H1 (cell line): ENCODE data around the gene CTNNBL1. TPM values are rescaled to one million over a fixed set of nuclear protein-coding genes. Genes with fewer than 3 reads are reported as not detected.

Experiments used
- CTCF ChIA-PET: fragments of 300-600 bp; sonication (Branson Sonifier 250); formaldehyde crosslinking; loops from one replicate; lab custom pipeline; 2021; ENCODE audit not compliant: partially characterized antibody; lab: Charles Lee
- POLR2A ChIA-PET: fragments of 300-600 bp; sonication (Branson Sonifier 250); formaldehyde crosslinking; loops from one replicate; lab custom pipeline; 2021; ENCODE audit warnings: inconsistent platforms; ENCODE audit not compliant: partially characterized antibody; lab: Charles Lee
- DNase-seq, 2 experiments: peaks; one replicate each; pipeline versions ENCODE4 v3.0.0 to v3.0.0-alpha.2; 2010 to 2022; ENCODE audit warnings: low spot score in 2 of 2, low read depth in 1 of 2, mixed read lengths in 1 of 2
- FAIRE-seq: peaks from 2 replicates; lab custom pipeline; 2011; peaks lifted over from hg19 to GRCh38; lab: Jason Lieb, UNC
- H2AFZ ChIP-seq: 2 replicates; pipeline ENCODE4 v1.8.1; 2012; ENCODE audit warnings: low read length, inconsistent platforms
- H2AK5ac ChIP-seq: 2 replicates; pipeline ENCODE4 v1.6.1; 2013; ENCODE audit warnings: low read depth, low read length
- H2BK120ac ChIP-seq: replicated peaks from 2 replicates; pipeline ENCODE3; 2013; ENCODE audit warnings: low read depth, low read length, inconsistent platforms
- H2BK12ac ChIP-seq: 2 replicates; pipeline ENCODE4 v1.6.1; 2013; ENCODE audit warnings: low read depth, low read length
- H2BK15ac ChIP-seq: 2 replicates; pipeline ENCODE4 v1.6.1; 2013; ENCODE audit warnings: low read length
- H2BK20ac ChIP-seq: 2 replicates; pipeline ENCODE4 v1.6.1; 2013; ENCODE audit warnings: low read length
- H2BK5ac ChIP-seq: 2 replicates; pipeline ENCODE4 v1.6.1; 2013; ENCODE audit warnings: low read depth, low read length
- H3K14ac ChIP-seq: 2 replicates; pipeline ENCODE4 v1.6.1; 2013; ENCODE audit warnings: inconsistent platforms; ENCODE audit not compliant: insufficient read length
- H3K18ac ChIP-seq: 2 replicates; pipeline ENCODE4 v1.6.1; 2013; ENCODE audit warnings: low read length; ENCODE audit errors: extremely low read depth
- H3K23ac ChIP-seq: 2 replicates; pipeline ENCODE4 v1.6.1; 2013; ENCODE audit warnings: inconsistent platforms; ENCODE audit not compliant: insufficient read length
- H3K23me2 ChIP-seq: 2 replicates; pipeline ENCODE4 v1.6.1; 2013; ENCODE audit warnings: low read depth, low read length
- H3K27ac ChIP-seq: 2 replicates; pipeline ENCODE4 v1.6.1; 2011; ENCODE audit warnings: low read depth, low read length, inconsistent platforms
- H3K27me3 ChIP-seq, 4 experiments: replicated peaks in 1 of 4; 1 replicate in 1 of 4; 2 replicates in 3 of 4; pipeline versions ENCODE4 v1.6.1 to v1.8.1; 2011 to 2013; ENCODE audit warnings: low read length in 3 of 4, mild to moderate bottlenecking in 3 of 4, inconsistent platforms in 2 of 4, mixed read lengths in 2 of 4, moderate library complexity in 1 of 4; ENCODE audit not compliant: control insufficient read depth in 3 of 4, insufficient read depth in 3 of 4; ENCODE audit errors: extremely low read depth in 1 of 4
- H3K36me3 ChIP-seq, 4 experiments: 2 replicates each; pipeline versions ENCODE4 v1.6.1 to v1.8.1; 2011 to 2013; ENCODE audit warnings: mild to moderate bottlenecking in 4 of 4, low read length in 3 of 4, moderate library complexity in 2 of 4, control low read depth in 1 of 4, inconsistent platforms in 1 of 4; ENCODE audit not compliant: insufficient read depth in 4 of 4, control insufficient read depth in 2 of 4
- H3K4ac ChIP-seq: replicated peaks from 2 replicates; pipeline ENCODE3; 2013; ENCODE audit warnings: low read length, low read depth, mixed read lengths, inconsistent platforms; ENCODE audit not compliant: insufficient read length
- H3K4me1 ChIP-seq, 4 experiments: replicated peaks in 1 of 4; 1 replicate in 1 of 4; 2 replicates in 3 of 4; pipeline versions ENCODE4 v1.6.1 to v1.8.1; 2011 to 2013; ENCODE audit warnings: low read length in 3 of 4, inconsistent platforms in 2 of 4, mixed read lengths in 1 of 4; ENCODE audit not compliant: insufficient read depth in 4 of 4, control insufficient read depth in 3 of 4
- H3K4me2 ChIP-seq, 2 experiments: 2 replicates each; pipeline versions ENCODE4 v1.6.1 to v1.8.1; 2011 to 2013; ENCODE audit warnings: low read depth in 2 of 2, low read length in 2 of 2, control low read depth in 1 of 2, inconsistent platforms in 1 of 2, mild to moderate bottlenecking in 1 of 2; ENCODE audit not compliant: insufficient read depth in 1 of 2
- H3K4me3 ChIP-seq, 4 experiments: fragments of 200-600, 300-600 bp in 1 of 4; sonication (generic), shearing (Covaris generic), sonication (Bioruptor Twin) in 1 of 4; 2 replicates each; pipeline versions ENCODE4 v1.5.1 to v1.8.1; 2011 to 2016; ENCODE audit warnings: low read length in 4 of 4, low read depth in 3 of 4, control low read depth in 2 of 4, inconsistent platforms in 2 of 4, mild to moderate bottlenecking in 2 of 4, mixed read lengths in 1 of 4, moderate library complexity in 1 of 4; ENCODE audit not compliant: insufficient read depth in 2 of 4; ENCODE audit errors: extremely low read depth in 1 of 4
- H3K56ac ChIP-seq: replicated peaks from 2 replicates; pipeline ENCODE3; 2013; ENCODE audit warnings: low read depth, mild to moderate bottlenecking, mixed read lengths, low read length, inconsistent platforms; ENCODE audit not compliant: insufficient read length
- H3K79me1 ChIP-seq: 2 replicates; pipeline ENCODE4 v1.6.1; 2013; ENCODE audit warnings: low read depth, low read length, control low read depth
- H3K79me2 ChIP-seq, 2 experiments: 2 replicates each; pipeline versions ENCODE4 v1.6.1 to v1.8.1; 2012 to 2013; ENCODE audit warnings: low read length in 2 of 2, mild to moderate bottlenecking in 2 of 2, inconsistent platforms in 1 of 2; ENCODE audit not compliant: insufficient read depth in 2 of 2, control insufficient read depth in 1 of 2
- H3K9ac ChIP-seq, 4 experiments: replicated peaks in 1 of 4; 1 replicate in 1 of 4; 2 replicates in 3 of 4; pipeline versions ENCODE4 v1.6.1 to v1.8.1; 2011 to 2013; ENCODE audit warnings: low read depth in 3 of 4, low read length in 3 of 4, control low read depth in 2 of 4, mild to moderate bottlenecking in 2 of 4, moderate library complexity in 2 of 4, inconsistent platforms in 1 of 4; ENCODE audit errors: extremely low read depth in 1 of 4
- H3K9me3 ChIP-seq, 2 experiments: 2 replicates each; pipeline versions ENCODE4 v1.6.1 to v1.8.1; 2012 to 2013; ENCODE audit warnings: mild to moderate bottlenecking in 2 of 2, moderate library complexity in 2 of 2, control low read depth in 1 of 2, inconsistent platforms in 1 of 2, low read depth in 1 of 2, low read length in 1 of 2, mixed read lengths in 1 of 2; ENCODE audit not compliant: insufficient read depth in 2 of 2
- H4K20me1 ChIP-seq, 2 experiments: replicated peaks in 1 of 2; 2 replicates each; pipeline versions ENCODE3 to v1.8.1; 2011 to 2013; ENCODE audit warnings: inconsistent platforms in 2 of 2, low read length in 2 of 2, mild to moderate bottlenecking in 1 of 2; ENCODE audit not compliant: insufficient read depth in 2 of 2, control insufficient read depth in 1 of 2
- H4K5ac ChIP-seq: 2 replicates; pipeline ENCODE4 v1.6.1; 2013; ENCODE audit warnings: low read length, low read depth, mixed read lengths, inconsistent platforms; ENCODE audit not compliant: insufficient read length
- H4K8ac ChIP-seq: 2 replicates; pipeline ENCODE4 v1.8.0; 2013; ENCODE audit warnings: mild to moderate bottlenecking, moderate library complexity, low read length, inconsistent platforms; ENCODE audit not compliant: insufficient read depth; ENCODE audit errors: extremely low read depth
- H4K91ac ChIP-seq: replicated peaks from 2 replicates; pipeline ENCODE3; 2013; ENCODE audit warnings: low read length, mixed read lengths, inconsistent platforms; ENCODE audit not compliant: insufficient read length
- MAFK ChIP-seq: IDR thresholded peaks from 2 replicates; pipeline ENCODE4 v1.6.1; 2012; ENCODE audit warnings: low read depth, mild to moderate bottlenecking, improper control_type of control experiment, low read length
- NANOG ChIP-seq: IDR thresholded peaks from 2 replicates; pipeline ENCODE4 v1.6.1; 2011; ENCODE audit warnings: low read length, low read depth, mild to moderate bottlenecking, inconsistent platforms; ENCODE audit not compliant: insufficient read depth, poor library complexity, severe bottlenecking
- SRF ChIP-seq: IDR thresholded peaks from 2 replicates; pipeline ENCODE4 v1.6.1; 2011; ENCODE audit warnings: mild to moderate bottlenecking, low read depth, low read length, moderate library complexity
- TEAD4 ChIP-seq: IDR thresholded peaks from 2 replicates; pipeline ENCODE4 v1.6.1; 2012; ENCODE audit warnings: low read depth, low read length, inconsistent platforms, mixed read lengths
- WGBS, 2 experiments: shearing (Covaris generic) in 1 of 2; methylation state at CpG; one replicate each; pipeline versions ENCODE4 v1.1.6 to v1.1.7; 2013 to 2015; ENCODE audit warnings: low lambda C conversion rate in 2 of 2, mixed read lengths in 2 of 2, inconsistent platforms in 1 of 2, low coverage in 1 of 2, missing lambda C conversion rate in 1 of 2; ENCODE audit not compliant: insufficient replicate concordance in 2 of 2, insufficient coverage in 1 of 2, insufficient read length in 1 of 2; ENCODE audit errors: extremely low coverage in 1 of 2, missing lambda C conversion rate in 1 of 2; 5-methylcytosine and 5-hydroxymethylcytosine counted together
- polyA plus RNA-seq, 7 experiments: library from polyadenylated mRNA; depleted of rRNA in 3 of 7; stranded (reverse) in 5 of 7; unstranded in 2 of 7; fragments of >200 nt in 5 of 7; fragments of 200-250 nt in 2 of 7; gene quantifications; 1 replicate in 5 of 7; 2 replicates in 1 of 7; 4 replicates in 1 of 7; pipeline versions ENCODE4 v1.2.1 to v1.2.3, GENCODE V29; 2011 to 2013; ENCODE audit warnings: missing spikeins in 2 of 7, mixed read lengths in 2 of 7
- total RNA-seq: library from RNA; stranded (reverse); fragmentation: NEBNext Ultra II Directional; extraction: Animal tissue kit (Norgen Biotek cat#: 25700); gene quantifications from 2 replicates; pipeline ENCODE4 v1.2.1, GENCODE V29; 2021

Gene CTNNBL1
- total and polyA plus RNA-seq, 2 of the 8 experiments (the other 6 are each of a cell fraction or from before 2014, with no cell fraction given), result 19.6 to 81.6 TPM

GRCh38 chr20:37823296-37823980 lies 129.6 kb downstream of the CTNNBL1 start:
- WGBS, 2 experiments, result 79% methylated on average over 6 of the region's 6 CpGs; no CpG with 5 or more reads in 1 of the 2 experiments
- H2BK15ac ChIP-seq, result no peak overlapping the region
- DNase-seq, result no peak
- H3K27ac ChIP-seq, result peak overlapping the region; percentile 26; the same call in 1 of the 2 replicates
- no peaks in the 10 kb centered on the region; the same call in 1 of the 2 replicates for H3K23me2 ChIP-seq
- H4K8ac ChIP-seq, result no peak overlapping the region
- no peak for TF ChIP-seq SRF
- TF ChIP-seq MAFK, result peak; percentile 20; the same call in 1 of the 2 replicates
- peak; percentile 56; the same call in 1 of the 2 replicates for TF ChIP-seq TEAD4
- TF ChIP-seq NANOG, result peak; percentile 41
- H3K18ac ChIP-seq, result no peak overlapping the region; the same call in 1 of the 2 replicates
- no peak overlapping the region for H2BK12ac ChIP-seq
- no peak overlapping the region for H2AK5ac ChIP-seq
- no peaks in the 10 kb centered on the region for H3K27me3 ChIP-seq
- no peak overlapping the region for H3K4ac ChIP-seq
- H3K79me2 ChIP-seq, result no peaks in the 10 kb centered on the region
- H4K5ac ChIP-seq, result no peak overlapping the region
- FAIRE-seq, result no peak
- H3K4me3 ChIP-seq, result no peak overlapping the region
- H3K56ac ChIP-seq, result no peak overlapping the region
- peak overlapping the region in 1 of 4 experiments; percentile 6; a peak in 1 of 7 replicates for H3K9ac ChIP-seq
- no peak overlapping the region for H3K23ac ChIP-seq
- CTCF ChIA-PET, result interaction anchor here (0.8 to 1.3 kb wide), 3 partner anchors 9 to 631 kb away, joined by 3 read pairs; no protein-coding TSS in a partner anchor
- H3K4me1 ChIP-seq, result peaks cover 0 to 12% (median 5%) of the 10 kb centered on the region in 4 experiments; a peak in 4 of 7 replicates
- H3K36me3 ChIP-seq, result no peaks in the 10 kb centered on the region
- no peaks in the 10 kb centered on the region for H3K9me3 ChIP-seq
- H4K91ac ChIP-seq, result no peak overlapping the region
- no peak overlapping the region for H2BK5ac ChIP-seq
- no peak overlapping the region for H2BK20ac ChIP-seq
- H3K14ac ChIP-seq, result no peak overlapping the region
- POLR2A ChIA-PET, result interaction anchor here (0.5 to 1.2 kb wide), 3 partner anchors 23 to 559 kb away, joined by 3 read pairs; no protein-coding TSS in a partner anchor
- no peaks in the 10 kb centered on the region for H4K20me1 ChIP-seq
- H2AFZ ChIP-seq, result no peak overlapping the region
- no peak overlapping the region for H2BK120ac ChIP-seq
- H3K79me1 ChIP-seq, result peaks cover 2% of the 10 kb centered on the region; the same call in 1 of the 2 replicates
- peak overlapping the region; percentile 1 to 18; a peak in 1 of 4 replicates for H3K4me2 ChIP-seq
